ENCODE results near the gene NEXN.

- TF ChIP-seq JUNB (IDR thresholded peaks at IDR 0.05; ENCODE audit: unreplicated experiment): no peak
- no peak for TF ChIP-seq CTCF (conservative IDR thresholded peaks at IDR 0.05; ENCODE audit: low read depth in 2 of 2)
- no peak for TF ChIP-seq REST (IDR thresholded peaks at IDR 0.05; ENCODE audit: unreplicated experiment)
- no peak for TF ChIP-seq EZH2 (IDR thresholded peaks at IDR 0.05; ENCODE audit: low read depth, unreplicated experiment)
- TF ChIP-seq ZNF331 (CRISPR knock-in tag; IDR thresholded peaks at IDR 0.05; ENCODE audit: low read depth): no peak
- no peak for TF ChIP-seq EZH2phosphoT487 (IDR thresholded peaks at IDR 0.05; ENCODE audit: unreplicated experiment)
- TF ChIP-seq POLR2AphosphoS5 (IDR thresholded peaks at IDR 0.05; ENCODE audit: low read depth): no peak
- no peak for TF ChIP-seq ZNF114 (CRISPR knock-in tag; IDR thresholded peaks at IDR 0.05)
- TF ChIP-seq NANOG (IDR thresholded peaks at IDR 0.05; ENCODE audit: borderline replicate concordance): no peak
- TF ChIP-seq ZNF462 (CRISPR knock-in tag; IDR thresholded peaks at IDR 0.05): no peak
- no peak for TF ChIP-seq STAT1 (IDR thresholded peaks at IDR 0.05; ENCODE audit: unreplicated experiment)
Measured at GRCh38 chr1:77866296-77866695, 22.1 kb upstream of the NEXN start.

Data from GM23338 (cell line).